ENCODE data around the gene NOL6. TPM values are rescaled to one million over a fixed set of nuclear protein-coding genes. Genes with fewer than 3 reads are reported as not detected.

Gene NOL6
- polyA plus RNA-seq, 2 of the 4 experiments (the other 2 are of a cell fraction), result 49.5 to 52.0 TPM

GRCh38 chr9:33415501-33416038 lies 58.2 kb downstream of the NOL6 start:
- WGBS (ENCODE audit: missing lambda C conversion rate), result under 1% methylated on average over 9 of the region's 9 CpGs
- Histone ChIP-seq H3K27ac (peak overlapping the region; percentile 77 to 87), H3K4me1 (peaks cover 46% of the 10 kb centered on the region), H3K4me2 (peak overlapping the region; percentile 75), H3K4me3 (no peak overlapping the region), H3K9me3 (no peaks in the 10 kb centered on the region)
- peak; percentile 91 to 92 for ATAC-seq
- DNase-seq (ENCODE audit: low read depth in 1 of 2, low spot score in 1 of 2), result peak; percentile 89 to 98
- FAIRE-seq, result peak; percentile 94
- ChIA-PET CTCF (interaction anchor here (0.6 to 12.6 kb wide), 32 partner anchors 9 to 306 kb away, joined by 3 to 177 read pairs (median 4); partner anchors contain the start of genes AQP3, AQP7, BAG1 and CHMP5), POLR2A (interaction anchor here (0.5 to 1.3 kb wide), 4 partner anchors 11 to 338 kb away, joined by 3 to 5 read pairs (median 3); partner anchors contain the start of gene NOL6)
- TF ChIP-seq RAD21 (conservative IDR thresholded peaks at IDR 0.05 in 1 of 2, IDR thresholded peaks at IDR 0.05 in 1 of 2) (peak; percentile 66 to 83), ZC3H11A (IDR thresholded peaks at IDR 0.05) (no peak), HMGXB4 (CRISPR knock-in tag; IDR thresholded peaks at IDR 0.05; ENCODE audit: borderline replicate concordance) (no peak), ATOH8 (CRISPR knock-in tag; IDR thresholded peaks at IDR 0.05; ENCODE audit: low read depth) (no peak), HDAC2 (IDR thresholded peaks at IDR 0.05) (no peak), CEBPB (IDR thresholded peaks at IDR 0.05) (peak in 1 of 2 experiments; percentile 73; a peak in 1 of 4 replicates), TFCP2L1 (CRISPR knock-in tag; IDR thresholded peaks at IDR 0.05) (0 out of 2 replicates have a peak, but pooled peaks have one; percentile 63), CHD2 (IDR thresholded peaks at IDR 0.05; ENCODE audit: low read length, partially characterized antibody) (no peak), FOSL2 (IDR thresholded peaks at IDR 0.05) (peak; percentile 48; the same call in 1 of the 2 replicates), FOSL2 (CRISPR knock-in tag; IDR thresholded peaks at IDR 0.05) (peak; percentile 77), CHD4 (IDR thresholded peaks at IDR 0.05; ENCODE audit: borderline replicate concordance) (no peak), KDM1A (IDR thresholded peaks at IDR 0.05; ENCODE audit: low read depth) (no peak), ZSCAN20 (CRISPR knock-in tag; IDR thresholded peaks at IDR 0.05) (no peak), MAZ (IDR thresholded peaks at IDR 0.05; ENCODE audit: borderline replicate concordance, low read depth, low read length) (no peak), RARB (CRISPR knock-in tag; IDR thresholded peaks at IDR 0.05) (no peak), HES2 (IDR thresholded peaks at IDR 0.05) (no peak), EHMT2 (IDR thresholded peaks at IDR 0.05; ENCODE audit: low read depth) (no peak), CBX2 (IDR thresholded peaks at IDR 0.05; ENCODE audit: borderline replicate concordance, low read depth) (no peak), POLR2A (IDR thresholded peaks at IDR 0.05; ENCODE audit: low read length) (no peak), HOXA7 (CRISPR knock-in tag; IDR thresholded peaks at IDR 0.05) (no peak), CTCF (IDR thresholded peaks at IDR 0.05) (peak; percentile 91), MAX (IDR thresholded peaks at IDR 0.05) (peak; percentile 95), USF2 (IDR thresholded peaks at IDR 0.05) (no peak), SREBF2 (IDR thresholded peaks at IDR 0.05) (no peak), ESRRA (IDR thresholded peaks at IDR 0.05; ENCODE audit: borderline replicate concordance, low read length) (no peak), MYC (IDR thresholded peaks at IDR 0.05; ENCODE audit: borderline replicate concordance, low read length) (no peak), NR3C1 (IDR thresholded peaks at IDR 0.05) (no peak), BHLHE40 (IDR thresholded peaks at IDR 0.05; ENCODE audit: low read depth, low read length) (peak; percentile 53), REST (IDR thresholded peaks at IDR 0.05) (no peak), RNF2 (IDR thresholded peaks at IDR 0.05; ENCODE audit: borderline replicate concordance, low read depth) (no peak), SMC3 (IDR thresholded peaks at IDR 0.05) (peak; percentile 86), GATA3 (IDR thresholded peaks at IDR 0.05; ENCODE audit: borderline replicate concordance) (peak; percentile 95), FOSB (CRISPR knock-in tag; IDR thresholded peaks at IDR 0.05) (no peak)
